Lower lobe of right lung (tissue), 2 donors: ENCODE data around the gene SLC5A10. TPM values are rescaled to one million over a fixed set of nuclear protein-coding genes. Genes with fewer than 3 reads are reported as not detected.

Experiments used
- ATAC-seq, 2 donors: fragments of 200-7000 bp; cut with Tn5 transposase; one replicate each; pipeline ENCODE4 v1.9.1; 2020 to 2022; ENCODE audit warnings: mild to moderate bottlenecking in 2 of 2, moderate library complexity in 2 of 2
- DNase-seq: peaks from one replicate; pipeline ENCODE4 v3.0.0-alpha.2; 2020
- H3K27ac ChIP-seq: fragments of 200-600 bp; one replicate; pipeline ENCODE4 v1.8.0; 2022
- H3K27me3 ChIP-seq: fragments of 200-600 bp; one replicate; pipeline ENCODE4 v1.8.0; 2022; ENCODE audit warnings: low read depth
- H3K36me3 ChIP-seq: fragments of 200-600 bp; one replicate; pipeline ENCODE4 v1.8.0; 2022; ENCODE audit warnings: mild to moderate bottlenecking
- H3K4me1 ChIP-seq: fragments of 200-600 bp; one replicate; pipeline ENCODE4 v1.8.0; 2022
- H3K4me3 ChIP-seq: fragments of 200-600 bp; one replicate; pipeline ENCODE4 v1.8.0; 2022; ENCODE audit warnings: mild to moderate bottlenecking
- H3K9me3 ChIP-seq: fragments of 200-600 bp; one replicate; pipeline ENCODE4 v1.8.0; 2022
- intact Hi-C: fragments of 100-400 bp; cut with DNase I; formaldehyde crosslinking; loops from one replicate; pipeline ENCODE4 v1.11.0; 2022
- total RNA-seq: library from RNA; stranded (reverse); fragmentation: NEBNext Ultra II Directional; extraction: Animal tissue kit (Norgen Biotek cat#: 25700); gene quantifications from one replicate; pipeline ENCODE4 v1.2.1, GENCODE V29; 2021
- TF ChIP-seq, protein P1 (sequence below): fragments of 200-600 bp; IDR thresholded peaks from one replicate; pipeline ENCODE4 v1.8.0; 2022; ENCODE audit warnings: antibody characterized with exemption, mild to moderate bottlenecking
- donor health status: DM: no; HTN: yes; CAD: no; lungs with severe emphysema.

SLC5A10 gene
- total RNA-seq, 1 donor from 2014 or later: not detected

DNA sequence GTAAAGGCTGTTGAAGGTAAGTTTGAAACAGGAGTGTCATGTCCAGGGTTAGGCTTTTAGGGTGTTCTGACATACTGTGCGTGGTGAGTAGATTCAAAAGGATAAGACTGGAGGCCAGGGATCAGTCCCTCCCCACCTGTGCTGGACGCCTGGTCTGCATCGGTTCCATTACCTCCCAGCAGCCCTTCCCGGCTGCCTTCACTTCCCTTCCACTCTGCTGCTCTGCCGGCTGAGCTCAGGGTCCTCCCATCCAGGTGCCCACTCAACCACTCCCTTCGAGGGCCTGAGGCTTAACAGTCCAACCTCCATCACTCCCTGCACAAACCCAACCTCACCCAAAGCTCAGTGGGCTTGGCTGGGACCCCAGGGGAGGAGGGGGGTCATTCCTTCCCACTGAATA is 4.1 kb upstream of the SLC5A10 start:
- H3K4me1 ChIP-seq: no peaks in the 10 kb centered on the region
- DNase-seq (no peak), ATAC-seq (no peak)
- H3K9me3 ChIP-seq: no peaks in the 10 kb centered on the region
- no peak overlapping the region for H3K4me3 ChIP-seq
- TF ChIP-seq, protein P1, sequence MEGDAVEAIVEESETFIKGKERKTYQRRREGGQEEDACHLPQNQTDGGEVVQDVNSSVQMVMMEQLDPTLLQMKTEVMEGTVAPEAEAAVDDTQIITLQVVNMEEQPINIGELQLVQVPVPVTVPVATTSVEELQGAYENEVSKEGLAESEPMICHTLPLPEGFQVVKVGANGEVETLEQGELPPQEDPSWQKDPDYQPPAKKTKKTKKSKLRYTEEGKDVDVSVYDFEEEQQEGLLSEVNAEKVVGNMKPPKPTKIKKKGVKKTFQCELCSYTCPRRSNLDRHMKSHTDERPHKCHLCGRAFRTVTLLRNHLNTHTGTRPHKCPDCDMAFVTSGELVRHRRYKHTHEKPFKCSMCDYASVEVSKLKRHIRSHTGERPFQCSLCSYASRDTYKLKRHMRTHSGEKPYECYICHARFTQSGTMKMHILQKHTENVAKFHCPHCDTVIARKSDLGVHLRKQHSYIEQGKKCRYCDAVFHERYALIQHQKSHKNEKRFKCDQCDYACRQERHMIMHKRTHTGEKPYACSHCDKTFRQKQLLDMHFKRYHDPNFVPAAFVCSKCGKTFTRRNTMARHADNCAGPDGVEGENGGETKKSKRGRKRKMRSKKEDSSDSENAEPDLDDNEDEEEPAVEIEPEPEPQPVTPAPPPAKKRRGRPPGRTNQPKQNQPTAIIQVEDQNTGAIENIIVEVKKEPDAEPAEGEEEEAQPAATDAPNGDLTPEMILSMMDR: no peak
- intact Hi-C loops: no loop called here
- H3K27ac ChIP-seq: no peak overlapping the region
- no peaks in the 10 kb centered on the region for H3K36me3 ChIP-seq
- H3K27me3 ChIP-seq: no peaks in the 10 kb centered on the region

DNA sequence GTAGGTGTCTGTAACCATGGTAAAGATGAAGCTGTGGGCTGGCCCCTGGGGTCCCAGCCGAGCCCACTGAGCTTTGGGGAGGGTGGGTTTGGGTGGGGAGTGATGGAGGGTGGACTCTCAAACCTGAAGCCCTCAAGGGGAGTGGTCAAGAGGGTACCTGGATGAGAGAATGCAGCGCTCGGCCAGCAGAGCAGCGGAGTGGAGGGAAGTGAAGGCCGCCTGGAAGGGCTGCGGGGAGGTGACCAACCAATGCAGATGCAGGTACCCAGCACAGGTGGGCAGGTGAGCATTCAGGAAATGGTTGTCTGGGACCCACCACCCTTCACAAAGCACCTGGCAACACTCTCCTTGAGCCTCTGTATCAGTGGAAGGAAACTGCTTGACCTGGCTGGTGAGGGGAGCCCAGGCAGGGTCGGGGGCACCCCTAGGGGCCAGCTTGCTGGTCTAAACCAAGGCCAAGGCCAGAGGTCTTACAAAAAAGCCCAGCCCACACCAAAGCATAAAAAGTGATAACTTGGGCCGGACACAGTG is 3.4 kb upstream of the SLC5A10 start:
- no peaks in the 10 kb centered on the region for H3K27me3 ChIP-seq
- no peak for DNase-seq
- no peaks in the 10 kb centered on the region for H3K36me3 ChIP-seq
- TF ChIP-seq, protein P1: no peak
- H3K27ac ChIP-seq: no peak overlapping the region
- intact Hi-C loops: no loop called here
- H3K4me3 ChIP-seq: no peak overlapping the region
- no peaks in the 10 kb centered on the region for H3K4me1 ChIP-seq
- H3K9me3 ChIP-seq: no peaks in the 10 kb centered on the region
- no peak for ATAC-seq

DNA sequence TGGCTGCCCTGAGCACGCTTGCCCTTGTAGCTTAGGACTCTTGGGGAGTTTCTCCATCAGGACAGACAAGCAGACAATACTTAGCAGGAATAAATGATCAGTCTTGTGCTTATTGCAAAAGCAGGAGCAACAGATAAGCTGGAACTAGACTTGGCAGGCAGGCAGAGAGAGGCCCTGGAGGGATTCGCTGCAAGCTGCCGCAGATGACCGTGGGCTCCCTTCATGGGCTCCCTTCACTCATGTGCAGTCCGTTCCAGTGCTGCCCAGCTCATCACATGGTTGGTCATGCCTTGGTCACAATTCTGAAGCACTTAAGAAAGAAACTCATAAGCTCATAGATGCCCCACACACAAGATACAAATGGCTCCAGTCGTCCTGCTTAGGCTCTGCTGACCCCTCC is 2.4 kb upstream of the SLC5A10 start:
- Histone ChIP-seq H3K4me1 (no peaks in the 10 kb centered on the region), H3K4me3 (no peak overlapping the region), H3K9me3 (no peaks in the 10 kb centered on the region), H3K27ac (no peak overlapping the region), H3K36me3 (no peaks in the 10 kb centered on the region), H3K27me3 (no peaks in the 10 kb centered on the region)
- ATAC-seq: no peak
- intact Hi-C loops: no loop called here
- TF ChIP-seq, protein P1: no peak
- DNase-seq: no peak

DNA sequence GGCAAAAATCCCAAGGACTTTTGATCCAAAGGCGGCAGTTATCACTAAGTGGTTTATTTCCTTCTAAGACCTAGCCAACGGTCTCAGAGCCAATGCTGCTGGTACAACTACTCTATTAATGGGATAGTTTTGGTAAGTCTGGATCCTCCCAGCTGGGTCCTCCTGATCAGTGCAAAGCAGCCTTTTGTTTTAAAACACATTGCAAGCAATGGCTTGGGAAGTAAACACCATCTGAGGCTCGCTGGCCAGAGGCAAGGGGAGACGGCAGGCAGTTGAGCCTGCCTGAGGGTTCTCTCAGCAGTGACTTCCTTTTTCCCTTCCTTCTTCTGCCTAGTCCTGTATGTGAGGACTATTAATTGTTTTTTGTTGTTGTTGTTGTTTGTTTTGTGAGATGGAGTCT is 1.6 kb upstream of the SLC5A10 start:
- Histone ChIP-seq H3K4me3 (no peak overlapping the region), H3K27me3 (no peaks in the 10 kb centered on the region), H3K4me1 (no peaks in the 10 kb centered on the region), H3K36me3 (no peaks in the 10 kb centered on the region), H3K9me3 (no peaks in the 10 kb centered on the region), H3K27ac (no peak overlapping the region)
- ATAC-seq: no peak
- TF ChIP-seq, protein P1: no peak
- intact Hi-C loops: no loop called here
- no peak for DNase-seq

DNA sequence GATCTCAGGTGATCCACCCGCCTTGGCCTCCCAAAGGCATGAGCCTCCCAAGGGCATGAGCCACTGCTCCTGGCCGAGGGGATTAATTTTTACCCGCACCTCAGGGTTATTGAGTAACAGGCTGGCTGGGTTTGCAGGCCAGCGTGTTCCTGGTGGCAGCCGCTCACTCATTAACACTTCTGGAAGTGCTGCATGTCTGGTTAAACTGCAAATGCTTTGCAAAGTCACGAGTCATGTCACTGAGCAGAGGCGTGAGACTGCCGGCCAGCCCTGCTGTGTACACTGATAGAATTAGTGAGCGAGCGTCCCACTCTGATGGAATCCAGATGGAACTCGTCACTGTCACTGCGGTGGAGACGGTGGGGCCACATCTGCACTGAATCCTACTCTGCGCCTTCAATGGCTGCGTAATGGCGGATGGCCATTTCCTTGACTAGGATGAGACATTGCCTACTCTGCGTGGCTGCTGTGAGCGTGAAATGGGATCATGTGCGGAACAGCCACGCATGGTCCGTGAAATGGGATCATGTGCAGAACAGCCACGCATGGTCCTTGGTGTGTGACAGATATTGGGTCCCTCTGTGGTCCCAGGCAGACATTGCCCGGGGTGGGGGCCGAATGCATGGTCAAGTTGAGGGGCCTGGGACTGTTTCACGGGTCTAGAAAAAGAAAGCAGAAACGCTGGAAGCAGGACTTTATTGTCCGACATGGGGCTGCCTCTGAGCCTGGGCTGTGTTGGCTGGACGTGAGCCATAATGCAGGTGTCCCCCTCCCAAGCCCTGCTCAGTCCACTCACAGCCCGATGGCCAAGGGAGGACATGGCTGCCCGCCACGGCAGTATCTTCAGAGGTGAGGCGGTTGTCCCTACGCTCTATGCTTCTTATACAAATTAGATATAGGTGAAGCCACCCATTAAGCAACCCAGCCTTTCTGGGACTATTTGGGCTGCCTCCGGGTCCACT is 740 bp upstream of the SLC5A10 start:
- Histone ChIP-seq H3K27me3 (no peaks in the 10 kb centered on the region), H3K4me1 (no peaks in the 10 kb centered on the region), H3K36me3 (no peaks in the 10 kb centered on the region), H3K9me3 (no peaks in the 10 kb centered on the region), H3K27ac (no peak overlapping the region), H3K4me3 (no peak overlapping the region)
- ATAC-seq: peak; percentile 36 to 45
- DNase-seq: no peak
- intact Hi-C loops: no loop called here
- TF ChIP-seq, protein P1: no peak
